ENCODE results near the gene FOXA1.

DNA sequence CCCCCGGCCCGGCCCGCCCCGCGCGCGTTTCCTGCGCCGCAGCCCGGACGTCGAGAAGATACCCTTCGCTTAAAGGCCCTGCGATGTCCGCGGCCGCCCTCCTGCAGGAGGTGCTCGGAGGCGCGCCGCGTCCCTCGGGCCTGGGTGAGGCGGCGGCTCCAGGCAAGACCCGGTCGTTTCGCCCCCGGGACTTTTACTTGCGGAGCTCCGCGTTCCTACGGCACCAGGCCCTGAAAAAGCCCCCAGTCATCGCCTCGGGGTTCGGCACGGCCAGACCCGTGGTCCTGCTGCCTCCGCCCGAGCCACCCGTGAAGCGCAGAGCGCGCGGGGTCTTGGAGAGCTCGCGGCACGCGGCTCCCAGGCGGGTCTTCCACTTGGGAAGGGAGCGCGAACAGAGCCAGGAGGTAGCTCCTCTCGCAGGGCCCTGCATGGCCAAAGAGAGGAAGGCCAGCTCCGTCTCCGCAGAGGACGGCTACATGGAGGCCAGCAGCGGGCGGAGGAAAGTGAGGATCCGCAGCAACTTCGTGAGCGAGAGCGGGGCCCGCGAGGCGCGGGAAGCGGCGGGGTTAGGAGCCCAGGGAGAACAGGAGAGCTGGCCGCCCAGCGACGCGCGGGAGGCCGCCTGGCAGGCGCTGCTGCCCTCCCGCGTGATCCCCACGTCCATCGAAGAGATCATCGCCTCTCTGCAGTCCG is 27.3 kb upstream of the FOXA1 start:
- TF ChIP-seq ZNF350 (tag by site-specific recombination; IDR thresholded peaks at IDR 0.05), result no peak
- TF ChIP-seq, protein P1, sequence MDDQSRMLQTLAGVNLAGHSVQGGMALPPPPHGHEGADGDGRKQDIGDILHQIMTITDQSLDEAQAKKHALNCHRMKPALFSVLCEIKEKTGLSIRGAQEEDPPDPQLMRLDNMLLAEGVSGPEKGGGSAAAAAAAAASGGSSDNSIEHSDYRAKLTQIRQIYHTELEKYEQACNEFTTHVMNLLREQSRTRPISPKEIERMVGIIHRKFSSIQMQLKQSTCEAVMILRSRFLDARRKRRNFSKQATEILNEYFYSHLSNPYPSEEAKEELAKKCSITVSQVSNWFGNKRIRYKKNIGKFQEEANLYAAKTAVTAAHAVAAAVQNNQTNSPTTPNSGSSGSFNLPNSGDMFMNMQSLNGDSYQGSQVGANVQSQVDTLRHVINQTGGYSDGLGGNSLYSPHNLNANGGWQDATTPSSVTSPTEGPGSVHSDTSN (CRISPR knock-in tag; IDR thresholded peaks at IDR 0.05), result no peak
- TF ChIP-seq, protein P2, sequence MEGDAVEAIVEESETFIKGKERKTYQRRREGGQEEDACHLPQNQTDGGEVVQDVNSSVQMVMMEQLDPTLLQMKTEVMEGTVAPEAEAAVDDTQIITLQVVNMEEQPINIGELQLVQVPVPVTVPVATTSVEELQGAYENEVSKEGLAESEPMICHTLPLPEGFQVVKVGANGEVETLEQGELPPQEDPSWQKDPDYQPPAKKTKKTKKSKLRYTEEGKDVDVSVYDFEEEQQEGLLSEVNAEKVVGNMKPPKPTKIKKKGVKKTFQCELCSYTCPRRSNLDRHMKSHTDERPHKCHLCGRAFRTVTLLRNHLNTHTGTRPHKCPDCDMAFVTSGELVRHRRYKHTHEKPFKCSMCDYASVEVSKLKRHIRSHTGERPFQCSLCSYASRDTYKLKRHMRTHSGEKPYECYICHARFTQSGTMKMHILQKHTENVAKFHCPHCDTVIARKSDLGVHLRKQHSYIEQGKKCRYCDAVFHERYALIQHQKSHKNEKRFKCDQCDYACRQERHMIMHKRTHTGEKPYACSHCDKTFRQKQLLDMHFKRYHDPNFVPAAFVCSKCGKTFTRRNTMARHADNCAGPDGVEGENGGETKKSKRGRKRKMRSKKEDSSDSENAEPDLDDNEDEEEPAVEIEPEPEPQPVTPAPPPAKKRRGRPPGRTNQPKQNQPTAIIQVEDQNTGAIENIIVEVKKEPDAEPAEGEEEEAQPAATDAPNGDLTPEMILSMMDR (tag by site-specific recombination; IDR thresholded peaks at IDR 0.05), result no peak
- TF ChIP-seq KLF1 (tag by site-specific recombination; IDR thresholded peaks at IDR 0.05), result no peak
- no peak for TF ChIP-seq ZNF302 (tag by site-specific recombination; IDR thresholded peaks at IDR 0.05; ENCODE audit: low read depth)
- no peak for TF ChIP-seq ZBTB21 (tag by site-specific recombination; IDR thresholded peaks at IDR 0.05)
